Activated naive CD4-positive, alpha-beta T cell treated with anti-CD3 and anti-CD28 coated beads, Interleukin-2, amount 50 U/mL, for 24 hours (primary cell): ENCODE measurements around the gene EDEM3.
"Not testable (repeated sequence)": the region's sequence is repeated elsewhere in the genome, so short reads cannot be mapped to it uniquely, and the experiment has no call there.

Experiments
- H3K27ac Mint-ChIP-seq: one replicate; pipeline ENCODE4 v1.8.0; 2021; ENCODE audit warnings: mild to moderate bottlenecking, mixed read lengths
- H3K27me3 Mint-ChIP-seq: one replicate; pipeline ENCODE4 v1.8.0; 2021; ENCODE audit warnings: mixed read lengths
- H3K36me3 Mint-ChIP-seq: one replicate; pipeline ENCODE4 v1.8.0; 2021; ENCODE audit warnings: mixed read lengths
- H3K4me1 Mint-ChIP-seq: one replicate; pipeline ENCODE4 v1.8.0; 2021; ENCODE audit warnings: mixed read lengths
- H3K4me3 Mint-ChIP-seq: one replicate; pipeline ENCODE4 v1.8.0; 2021; ENCODE audit warnings: mild to moderate bottlenecking, mixed read lengths
- H3K9me3 Mint-ChIP-seq: one replicate; pipeline ENCODE4 v1.8.0; 2021; ENCODE audit warnings: mixed read lengths

Gene EDEM3

GRCh38 chr1:184781941-184782340 lies 27.3 kb upstream of the EDEM3 start:
- Mint-ChIP-seq H3K4me3 (no peak overlapping the region), H3K9me3 (peaks cover 31% of the 10 kb centered on the region), H3K4me1 (peaks cover 5% of the 10 kb centered on the region), H3K36me3 (peaks cover 27% of the 10 kb centered on the region), H3K27me3 (no peaks in the 10 kb centered on the region), H3K27ac (no peak overlapping the region)

DNA sequence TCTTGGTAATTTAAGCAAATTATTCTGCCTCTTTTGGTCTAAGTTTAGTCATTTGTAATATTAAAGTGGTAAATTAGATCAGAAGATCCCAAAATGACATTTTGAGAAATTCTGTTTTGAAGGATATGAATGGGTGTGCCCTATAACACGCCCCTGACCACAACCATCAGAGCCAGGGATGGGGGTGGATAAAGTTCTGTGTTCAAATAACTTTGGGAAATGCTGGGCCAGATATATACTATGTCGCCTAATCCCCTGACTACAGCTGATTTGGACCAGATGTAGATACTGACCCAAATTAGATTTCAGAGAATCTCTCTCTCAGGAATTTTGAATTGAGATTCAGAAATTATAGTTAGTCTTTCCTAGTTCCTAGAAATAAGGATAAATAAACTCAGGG lies 21.2 kb upstream of the EDEM3 start:
- Mint-ChIP-seq H3K4me3 (no peak overlapping the region), H3K27me3 (no peaks in the 10 kb centered on the region), H3K36me3 (no peaks in the 10 kb centered on the region), H3K9me3 (no peaks in the 10 kb centered on the region), H3K27ac (no peak overlapping the region), H3K4me1 (peaks cover 5% of the 10 kb centered on the region)

- Mint-ChIP-seq H3K27me3 (no peaks in the 10 kb centered on the region), H3K27ac (no peak overlapping the region), H3K4me1 (peaks cover 5% of the 10 kb centered on the region), H3K4me3 (no peak overlapping the region), H3K9me3 (no peaks in the 10 kb centered on the region), H3K36me3 (no peaks in the 10 kb centered on the region)
These were observed 20.7 kb upstream of the EDEM3 start for GRCh38 chr1:184775329-184775728.

GRCh38 chr1:184773762-184774320 lies 19.2 kb upstream of the EDEM3 start:
- H3K9me3 Mint-ChIP-seq = no peaks in the 10 kb centered on the region
- peaks cover 5% of the 10 kb centered on the region for H3K27me3 Mint-ChIP-seq
- peaks cover 5% of the 10 kb centered on the region for H3K4me1 Mint-ChIP-seq
- no peaks in the 10 kb centered on the region for H3K36me3 Mint-ChIP-seq
- H3K4me3 Mint-ChIP-seq = no peak overlapping the region
- no peak overlapping the region for H3K27ac Mint-ChIP-seq

DNA sequence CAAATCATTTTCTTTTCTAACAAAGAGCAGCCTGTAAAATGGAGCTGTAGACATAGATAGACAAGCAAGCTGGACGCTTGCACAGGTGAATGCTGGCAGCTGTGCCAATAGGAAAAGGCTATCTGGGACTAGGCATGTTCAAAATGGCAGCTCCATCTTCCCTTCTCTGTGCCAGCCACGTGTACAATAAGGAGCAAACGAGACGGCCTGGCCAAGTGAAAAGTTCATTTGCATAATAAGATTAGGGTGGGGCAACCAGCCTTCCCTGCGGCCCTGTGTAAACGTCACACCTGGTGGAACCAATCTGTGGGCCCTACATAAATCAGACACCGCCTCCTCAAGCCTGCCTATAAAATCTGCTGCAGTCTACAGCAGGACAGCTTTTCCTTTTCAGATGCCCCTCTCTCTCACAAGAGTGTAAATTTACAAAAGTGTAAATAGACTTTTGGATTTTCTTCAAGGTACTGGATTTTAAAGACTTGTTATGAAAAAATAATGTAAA lies 16.6 kb upstream of the EDEM3 start:
- H3K27me3 Mint-ChIP-seq = peaks cover 5% of the 10 kb centered on the region
- H3K9me3 Mint-ChIP-seq = no peaks in the 10 kb centered on the region
- H3K4me3 Mint-ChIP-seq = no peak overlapping the region
- no peaks in the 10 kb centered on the region for H3K36me3 Mint-ChIP-seq
- H3K27ac Mint-ChIP-seq = no peak overlapping the region
- H3K4me1 Mint-ChIP-seq = no peaks in the 10 kb centered on the region

DNA sequence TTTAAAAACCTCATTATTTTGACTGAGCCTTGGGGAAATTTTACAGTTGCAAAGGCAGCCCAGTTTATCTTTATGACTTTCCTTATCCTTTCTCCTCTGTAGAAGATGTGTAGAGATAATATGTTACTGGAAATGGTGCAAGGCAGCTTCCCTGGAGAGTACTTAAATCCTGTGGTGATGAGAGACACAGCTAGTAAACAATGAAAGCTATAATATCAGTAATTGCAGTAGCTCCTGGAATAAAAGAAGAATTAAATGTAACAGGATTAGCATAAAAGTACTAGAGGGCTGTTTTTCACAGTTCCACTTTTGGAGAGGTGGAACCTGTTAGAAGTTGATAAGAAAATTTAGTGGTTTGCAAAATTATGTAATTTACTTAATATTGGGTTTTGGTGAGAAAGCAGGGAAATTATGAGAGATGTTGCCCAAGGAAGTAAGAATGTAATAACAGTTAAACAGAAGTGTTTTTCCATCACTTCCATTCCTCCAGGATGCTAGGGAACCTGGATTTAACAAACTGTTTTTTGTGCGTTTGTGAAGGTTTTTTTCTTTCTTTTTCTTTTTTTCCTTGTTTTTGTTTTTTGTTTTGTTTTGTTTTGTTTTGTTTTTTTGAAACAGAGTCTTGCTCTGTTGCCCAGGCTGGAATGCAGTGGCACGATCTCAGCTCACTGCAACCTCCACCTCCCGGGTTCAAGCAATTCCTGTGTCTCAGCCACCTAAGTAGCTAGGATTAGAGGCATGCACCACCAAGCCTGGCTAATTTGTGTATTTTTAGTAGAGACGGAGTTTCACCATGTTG lies 15.7 kb upstream of the EDEM3 start:
- Mint-ChIP-seq H3K9me3 (no peaks in the 10 kb centered on the region), H3K27ac (no peak overlapping the region), H3K4me3 (no peak overlapping the region), H3K4me1 (no peaks in the 10 kb centered on the region), H3K36me3 (no peaks in the 10 kb centered on the region), H3K27me3 (peaks cover 5% of the 10 kb centered on the region)

DNA sequence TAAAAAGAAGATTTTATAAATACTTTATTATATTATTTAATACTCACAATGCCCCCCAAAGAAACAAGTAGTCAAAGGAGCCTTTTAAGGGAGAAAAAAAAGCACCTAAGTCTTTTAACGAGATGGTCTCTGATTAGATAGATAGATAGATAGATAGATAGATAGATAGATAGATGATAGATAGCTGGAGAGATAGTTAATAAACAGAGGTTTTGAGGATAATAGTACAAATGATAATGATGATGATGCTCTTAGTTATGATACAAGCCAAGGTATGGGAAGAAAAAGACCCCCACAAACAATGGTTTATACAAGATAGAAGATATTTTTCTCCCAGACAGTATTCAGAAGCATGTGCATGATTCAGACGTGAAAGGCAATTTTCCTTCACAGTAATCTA lies 14.6 kb upstream of the EDEM3 start:
- Mint-ChIP-seq H3K4me3 (no peak overlapping the region), H3K4me1 (no peaks in the 10 kb centered on the region), H3K36me3 (no peaks in the 10 kb centered on the region), H3K27ac (no peak overlapping the region), H3K9me3 (no peaks in the 10 kb centered on the region), H3K27me3 (peaks cover 5% of the 10 kb centered on the region)

DNA sequence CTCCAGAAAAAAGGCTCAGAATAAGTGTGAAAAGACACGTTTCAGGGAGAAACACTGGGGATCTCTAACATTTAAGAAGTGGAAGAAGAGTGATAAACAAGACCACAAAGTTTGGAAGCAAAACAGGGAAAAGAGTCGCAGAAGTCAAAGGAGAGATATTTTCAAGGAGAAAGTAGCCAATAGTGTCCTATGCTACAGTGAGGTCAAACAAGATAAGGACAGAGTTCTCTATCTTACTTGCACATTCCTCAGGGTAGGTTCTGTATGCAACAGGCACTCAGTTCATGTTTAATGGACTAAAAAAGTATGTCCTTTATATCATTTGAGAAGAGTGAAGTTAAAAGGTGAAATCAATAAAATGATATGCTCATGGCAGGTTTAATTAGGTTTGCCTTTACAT lies 13.8 kb upstream of the EDEM3 start:
- no peak overlapping the region for H3K4me3 Mint-ChIP-seq
- H3K27ac Mint-ChIP-seq = no peak overlapping the region
- H3K4me1 Mint-ChIP-seq = no peaks in the 10 kb centered on the region
- H3K36me3 Mint-ChIP-seq = no peaks in the 10 kb centered on the region
- H3K27me3 Mint-ChIP-seq = peaks cover 5% of the 10 kb centered on the region
- no peaks in the 10 kb centered on the region for H3K9me3 Mint-ChIP-seq

GRCh38 chr1:184767591-184767990 lies 12.9 kb upstream of the EDEM3 start:
- Mint-ChIP-seq H3K9me3 (no peaks in the 10 kb centered on the region), H3K27me3 (peaks cover 5% of the 10 kb centered on the region), H3K27ac (no peak overlapping the region), H3K36me3 (no peaks in the 10 kb centered on the region), H3K4me3 (no peak overlapping the region), H3K4me1 (no peaks in the 10 kb centered on the region)

- Mint-ChIP-seq H3K9me3 (no peaks in the 10 kb centered on the region), H3K27ac (no peak overlapping the region), H3K4me3 (no peak overlapping the region), H3K4me1 (no peaks in the 10 kb centered on the region), H3K36me3 (no peaks in the 10 kb centered on the region), H3K27me3 (peaks cover 4% of the 10 kb centered on the region)
These were observed 9.8 kb upstream of the EDEM3 start for GRCh38 chr1:184764483-184764882.

DNA sequence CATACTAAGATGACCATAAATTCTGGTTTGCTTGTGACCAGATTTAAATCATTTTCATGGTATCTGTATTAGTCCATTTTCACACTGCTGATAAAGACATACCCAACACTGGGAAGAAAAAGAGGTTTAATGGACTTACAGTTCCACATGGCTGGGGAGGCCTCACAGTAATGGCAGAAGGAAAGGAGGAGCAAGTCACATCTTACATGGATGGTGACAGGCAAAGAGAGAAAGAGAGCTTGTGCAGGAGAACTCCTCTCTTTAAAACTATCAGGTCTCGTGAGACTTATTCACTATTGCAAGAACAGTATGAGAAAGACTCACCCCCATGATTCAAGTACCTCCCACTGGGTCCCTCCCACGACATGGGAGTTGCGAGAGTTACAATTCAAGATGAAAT lies 8.9 kb upstream of the EDEM3 start:
- H3K36me3 Mint-ChIP-seq, H3K27me3 Mint-ChIP-seq, H3K4me3 Mint-ChIP-seq, H3K4me1 Mint-ChIP-seq, H3K9me3 Mint-ChIP-seq, H3K27ac Mint-ChIP-seq: not testable (repeated sequence)

DNA sequence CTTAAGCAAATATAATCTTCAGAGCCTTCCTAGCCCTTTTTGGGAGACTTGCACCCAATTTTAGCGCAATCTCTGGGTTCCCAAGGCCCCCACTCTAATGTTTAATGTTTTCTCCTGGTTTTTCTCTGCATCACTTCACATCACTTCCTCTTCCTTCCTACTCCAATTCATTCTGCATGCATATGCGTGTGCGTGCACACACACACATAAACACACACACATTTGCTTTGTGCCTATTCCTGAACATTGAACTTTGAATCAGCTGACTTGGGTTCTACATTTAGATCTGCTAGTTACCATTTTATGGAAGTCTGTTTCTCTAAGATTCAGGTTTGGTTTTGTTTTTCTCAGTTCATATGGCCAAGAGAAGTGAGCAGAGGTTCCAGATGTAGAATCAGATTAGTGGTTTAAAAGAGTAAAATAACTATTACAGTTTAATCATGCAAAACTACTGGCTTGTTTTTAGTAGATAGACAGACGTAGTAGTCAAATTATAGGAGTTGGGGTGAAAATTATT lies 7.4 kb upstream of the EDEM3 start:
- Mint-ChIP-seq H3K27me3 (no peaks in the 10 kb centered on the region), H3K36me3 (no peaks in the 10 kb centered on the region), H3K9me3 (no peaks in the 10 kb centered on the region), H3K4me3 (no peak overlapping the region), H3K4me1 (no peaks in the 10 kb centered on the region), H3K27ac (no peak overlapping the region)

DNA sequence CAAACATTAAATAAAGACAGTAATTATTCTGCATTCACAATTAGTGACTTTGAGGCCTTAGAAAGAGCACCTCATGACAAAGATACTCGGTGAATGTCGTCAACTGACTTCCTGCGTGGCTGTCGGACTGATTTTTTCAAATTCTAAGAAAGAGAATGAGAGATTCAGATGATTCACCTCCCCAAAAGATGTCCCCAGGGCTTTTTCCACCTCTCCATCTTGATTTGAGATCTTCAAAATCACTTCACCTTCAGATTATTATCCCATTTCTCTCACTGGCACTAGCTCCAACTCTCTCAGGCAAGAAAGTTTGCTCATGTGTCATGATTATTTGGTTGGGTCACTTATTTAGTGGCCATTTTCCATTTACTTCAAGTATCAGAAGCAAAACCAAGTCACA lies 5.0 kb upstream of the EDEM3 start:
- Mint-ChIP-seq H3K9me3 (no peaks in the 10 kb centered on the region), H3K27ac (no peak overlapping the region), H3K4me3 (no peak overlapping the region), H3K4me1 (peaks cover 12% of the 10 kb centered on the region), H3K27me3 (no peaks in the 10 kb centered on the region), H3K36me3 (no peaks in the 10 kb centered on the region)

GRCh38 chr1:184759112-184759511 lies 4.5 kb upstream of the EDEM3 start:
- H3K27me3 Mint-ChIP-seq = no peaks in the 10 kb centered on the region
- H3K27ac Mint-ChIP-seq = no peak overlapping the region
- no peaks in the 10 kb centered on the region for H3K36me3 Mint-ChIP-seq
- H3K9me3 Mint-ChIP-seq = no peaks in the 10 kb centered on the region
- H3K4me3 Mint-ChIP-seq = no peak overlapping the region
- H3K4me1 Mint-ChIP-seq = peaks cover 12% of the 10 kb centered on the region

DNA sequence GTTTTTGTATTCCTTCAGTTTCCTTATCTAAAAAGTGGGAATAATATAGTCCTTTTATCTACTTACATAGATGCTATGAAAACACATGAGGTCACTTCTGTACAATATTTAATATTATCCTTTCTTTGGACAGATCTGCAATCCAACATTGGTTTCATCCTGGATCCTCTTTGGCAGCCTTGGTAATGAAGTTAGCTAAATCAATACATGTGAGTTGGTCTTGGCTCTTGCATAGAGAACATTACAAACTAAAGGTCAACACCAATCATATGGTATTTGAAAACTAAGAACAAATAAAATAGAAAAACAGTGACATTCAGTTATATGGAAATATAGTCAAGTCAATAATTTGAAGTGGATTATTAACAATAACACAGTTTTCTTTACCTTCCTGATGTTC lies 3.2 kb upstream of the EDEM3 start:
- Mint-ChIP-seq H3K4me3 (no peak overlapping the region), H3K27me3 (no peaks in the 10 kb centered on the region), H3K4me1 (peaks cover 24% of the 10 kb centered on the region), H3K9me3 (no peaks in the 10 kb centered on the region), H3K27ac (no peak overlapping the region), H3K36me3 (no peaks in the 10 kb centered on the region)

GRCh38 chr1:184757406-184757805 lies 2.7 kb upstream of the EDEM3 start:
- Mint-ChIP-seq H3K4me3 (no peak overlapping the region), H3K36me3 (no peaks in the 10 kb centered on the region), H3K4me1 (peaks cover 29% of the 10 kb centered on the region), H3K9me3 (no peaks in the 10 kb centered on the region), H3K27ac (no peak overlapping the region), H3K27me3 (no peaks in the 10 kb centered on the region)
